Sigmoid colon (tissue), 7 donors: Measurements from ENCODE around the gene QSOX1. TPM values are rescaled to one million over a fixed set of nuclear protein-coding genes. Genes with fewer than 3 reads are reported as not detected.

Experiments
- DNase-seq: peaks from one replicate; pipeline ENCODE4 v3.0.0-alpha.2; 2019
- H3K27ac ChIP-seq, 4 donors: fragments of 200-600 bp; sonication (generic); one replicate each; pipeline ENCODE4 v1.5.1; 2016 to 2019; ENCODE audit warnings: mild to moderate bottlenecking in 1 of 4
- H3K27me3 ChIP-seq, 3 donors: fragments of 200-600 bp; sonication (generic); one replicate each; pipeline ENCODE4 v1.5.1; 2019; ENCODE audit warnings: mild to moderate bottlenecking in 1 of 3
- H3K36me3 ChIP-seq, 4 donors: fragments of 200-600 bp; sonication (generic); one replicate each; pipeline ENCODE4 v1.5.1; 2016 to 2019
- H3K4me1 ChIP-seq, 4 donors: fragments of 200-600 bp; sonication (generic); one replicate each; pipeline ENCODE4 v1.5.1; 2017 to 2019
- H3K4me3 ChIP-seq, 4 donors: fragments of 200-600 bp; sonication (generic); one replicate each; pipeline ENCODE4 v1.5.1; 2017 to 2019; ENCODE audit warnings: mild to moderate bottlenecking in 2 of 4, moderate library complexity in 1 of 4
- H3K9me3 ChIP-seq, 4 donors: fragments of 200-600 bp in 3 of 4; sonication (generic) in 3 of 4; one replicate each; pipeline versions ENCODE4 v1.5.1 to v1.6.1; 2013 to 2019
- EP300 ChIP-seq, 4 donors: sonication (generic); formaldehyde crosslinking; IDR thresholded peaks; one replicate each; pipeline ENCODE4 v1.6.1; 2017; ENCODE audit warnings: antibody characterized with exemption in 4 of 4
- POLR2A ChIP-seq, 2 donors: fragments of 450-650 bp; IDR thresholded peaks; one replicate each; pipeline ENCODE4 v1.6.1; 2016; ENCODE audit warnings: antibody characterized with exemption in 2 of 2, mild to moderate bottlenecking in 2 of 2, moderate library complexity in 2 of 2
- POLR2AphosphoS5 ChIP-seq, 4 donors: sonication (generic); formaldehyde crosslinking; IDR thresholded peaks; one replicate each; pipeline ENCODE4 v1.6.1; 2017; ENCODE audit warnings: antibody characterized with exemption in 4 of 4
- WGBS, 2 donors: extraction: QIAGEN DNeasy Blood & Tissue Kit; methylation state at CpG; one replicate each; pipeline ENCODE4 v1.1.7; 2013; 5-methylcytosine and 5-hydroxymethylcytosine counted together
- intact Hi-C: fragments of 100-400 bp; cut with DNase I; formaldehyde crosslinking; loops from one replicate; pipeline ENCODE4 v1.15.1; 2023
- polyA plus RNA-seq, 3 donors: library from polyadenylated mRNA; stranded (reverse); fragments of 200-250 nt; gene quantifications; one replicate each; pipeline ENCODE4 v1.2.3, GENCODE V29; 2013
- total RNA-seq, 4 donors: library from RNA; depleted of rRNA; stranded (reverse); fragments of >200 nt; gene quantifications; one replicate each; pipeline ENCODE4 v1.1.0, GENCODE V29; 2016
- TF ChIP-seq, protein P1 (sequence below), 4 experiments: fragments of 450-650 bp in 3 of 4; fragments of 200-600 bp in 1 of 4; IDR thresholded peaks; one replicate each; pipeline ENCODE4 v1.5.1; 2016 to 2019; ENCODE audit warnings: antibody characterized with exemption in 4 of 4, mild to moderate bottlenecking in 3 of 4, moderate library complexity in 2 of 4
- donor health status: healthy with polysubstance abuse.
- donor health status: Bipolar disorder and iron deficiency.
- donor health status: healthy.

The QSOX1 gene
- total and polyA plus RNA-seq, 7 donors, result 26.4 to 175 (median 71.9) TPM

DNA sequence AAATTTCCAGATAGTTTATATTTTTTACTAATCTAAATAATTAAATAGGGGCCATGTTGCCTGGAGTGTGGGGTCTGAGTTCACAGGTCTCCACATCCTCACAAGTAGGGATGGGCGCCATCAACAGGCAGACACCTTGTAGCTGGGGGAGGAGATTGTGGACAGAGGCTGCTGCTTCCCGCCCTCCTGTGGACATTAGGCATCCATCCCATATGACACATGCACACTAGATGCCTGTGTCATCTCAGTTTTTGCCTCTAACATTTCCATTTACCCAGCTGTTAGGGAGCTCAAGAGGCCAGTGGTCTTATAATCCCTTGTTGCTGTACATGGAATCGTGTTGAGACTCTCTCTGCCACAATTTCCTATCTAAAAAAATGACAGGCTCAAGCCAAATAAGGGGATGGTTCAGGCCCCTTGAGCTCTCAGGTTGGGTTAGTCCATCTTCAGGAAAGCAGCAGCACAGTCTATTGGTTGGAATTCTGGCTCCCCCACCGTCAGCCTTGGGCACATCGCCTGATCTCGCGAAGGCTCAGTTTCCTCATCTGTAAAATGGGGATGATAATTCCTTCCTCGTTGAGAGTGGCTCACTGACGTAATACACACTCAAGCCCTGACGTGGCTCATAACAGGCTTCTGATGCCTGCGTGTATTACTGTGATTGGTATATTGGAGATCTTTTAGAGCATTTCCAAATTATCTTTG lies 89.0 kb downstream of the QSOX1 start:
- TF ChIP-seq POLR2A (IDR thresholded peaks at IDR 0.05), result no peak
- TF ChIP-seq, protein P1, sequence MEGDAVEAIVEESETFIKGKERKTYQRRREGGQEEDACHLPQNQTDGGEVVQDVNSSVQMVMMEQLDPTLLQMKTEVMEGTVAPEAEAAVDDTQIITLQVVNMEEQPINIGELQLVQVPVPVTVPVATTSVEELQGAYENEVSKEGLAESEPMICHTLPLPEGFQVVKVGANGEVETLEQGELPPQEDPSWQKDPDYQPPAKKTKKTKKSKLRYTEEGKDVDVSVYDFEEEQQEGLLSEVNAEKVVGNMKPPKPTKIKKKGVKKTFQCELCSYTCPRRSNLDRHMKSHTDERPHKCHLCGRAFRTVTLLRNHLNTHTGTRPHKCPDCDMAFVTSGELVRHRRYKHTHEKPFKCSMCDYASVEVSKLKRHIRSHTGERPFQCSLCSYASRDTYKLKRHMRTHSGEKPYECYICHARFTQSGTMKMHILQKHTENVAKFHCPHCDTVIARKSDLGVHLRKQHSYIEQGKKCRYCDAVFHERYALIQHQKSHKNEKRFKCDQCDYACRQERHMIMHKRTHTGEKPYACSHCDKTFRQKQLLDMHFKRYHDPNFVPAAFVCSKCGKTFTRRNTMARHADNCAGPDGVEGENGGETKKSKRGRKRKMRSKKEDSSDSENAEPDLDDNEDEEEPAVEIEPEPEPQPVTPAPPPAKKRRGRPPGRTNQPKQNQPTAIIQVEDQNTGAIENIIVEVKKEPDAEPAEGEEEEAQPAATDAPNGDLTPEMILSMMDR (IDR thresholded peaks at IDR 0.05), result no peak
- TF ChIP-seq POLR2AphosphoS5 (IDR thresholded peaks at IDR 0.05), result no peak
- no peak for TF ChIP-seq EP300 (IDR thresholded peaks at IDR 0.05)
- Histone ChIP-seq H3K4me1 (no peaks in the 10 kb centered on the region), H3K36me3 (no peaks in the 10 kb centered on the region), H3K27me3 (peaks cover 24 to 56% (median 40%) of the 10 kb centered on the region in 3 donors), H3K27ac (no peak overlapping the region), H3K4me3 (no peak overlapping the region), H3K9me3 (no peaks in the 10 kb centered on the region)
- intact Hi-C loops, result no loop called here
- WGBS, 2 donors, result 91 to 92% methylated on average over 11 of the region's 11 CpGs
- DNase-seq, result peak; percentile 36

DNA sequence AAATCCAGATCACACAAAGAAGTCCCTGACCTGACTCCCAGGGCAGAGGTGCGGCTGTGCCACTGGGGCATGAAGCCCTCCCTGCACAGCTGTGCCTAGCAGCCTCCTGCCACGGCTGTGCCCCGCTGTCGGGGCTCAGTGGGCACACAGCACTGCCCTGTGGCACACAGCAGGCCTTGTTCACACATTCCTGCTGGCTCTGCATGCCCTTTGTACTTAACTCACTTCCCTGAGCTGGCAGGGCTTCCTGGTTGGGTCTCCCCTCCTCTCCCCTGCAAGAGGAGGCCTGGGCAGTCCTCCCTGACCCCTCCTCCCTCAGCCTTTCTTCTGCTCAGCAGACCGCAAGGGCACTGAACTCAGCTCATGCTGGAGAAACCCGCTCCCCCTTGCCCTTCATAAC lies 90.2 kb downstream of the QSOX1 start:
- TF ChIP-seq, protein P1 (IDR thresholded peaks at IDR 0.05), result no peak
- H3K36me3 ChIP-seq, result no peaks in the 10 kb centered on the region
- intact Hi-C loops, result no loop called here

DNA sequence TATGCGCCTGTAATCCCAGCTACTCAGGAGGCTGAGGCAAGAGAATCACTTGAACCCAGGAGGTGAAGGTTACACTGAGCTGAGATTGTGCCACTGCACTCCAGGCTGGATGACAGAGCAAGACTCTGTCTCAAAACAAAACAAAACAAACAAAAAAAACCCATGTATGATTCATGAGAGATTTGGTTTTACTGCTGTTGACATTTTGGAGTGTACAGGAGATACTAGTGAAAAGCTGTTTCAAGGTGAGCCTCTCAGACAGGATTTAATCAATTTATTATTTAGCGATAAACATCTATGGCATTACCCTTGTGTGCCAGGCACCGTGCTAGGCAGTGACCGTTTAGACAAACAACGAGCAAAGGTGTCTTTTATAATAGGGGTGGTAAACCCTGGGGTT lies 91.9 kb downstream of the QSOX1 start:
- TF ChIP-seq POLR2AphosphoS5 (IDR thresholded peaks at IDR 0.05) (no peak), EP300 (IDR thresholded peaks at IDR 0.05) (no peak), POLR2A (IDR thresholded peaks at IDR 0.05) (no peak)
- TF ChIP-seq, protein P1 (IDR thresholded peaks at IDR 0.05), result no peak
- intact Hi-C loops, result no loop called here
- Histone ChIP-seq H3K4me3 (no peak overlapping the region), H3K9me3 (no peaks in the 10 kb centered on the region), H3K27ac (no peak overlapping the region), H3K36me3 (no peaks in the 10 kb centered on the region), H3K4me1 (no peaks in the 10 kb centered on the region), H3K27me3 (peaks cover 0 to 37% (median 14%) of the 10 kb centered on the region in 3 donors)
- 50 to 81% methylated on average over 5 of the region's 5 CpGs for WGBS, 2 donors
- DNase-seq, result no peak

More for the DNA sequence above, 90.2 kb downstream of the QSOX1 start:
- Histone ChIP-seq H3K4me3 (no peak overlapping the region), H3K27me3 (peaks cover 12 to 45% (median 28%) of the 10 kb centered on the region in 3 donors), H3K9me3 (no peaks in the 10 kb centered on the region), H3K4me1 (no peaks in the 10 kb centered on the region), H3K27ac (no peak overlapping the region)
- peak; percentile 17 for DNase-seq
- WGBS, 2 donors, result 32 to 68% methylated on average over 6 of the region's 6 CpGs

DNA sequence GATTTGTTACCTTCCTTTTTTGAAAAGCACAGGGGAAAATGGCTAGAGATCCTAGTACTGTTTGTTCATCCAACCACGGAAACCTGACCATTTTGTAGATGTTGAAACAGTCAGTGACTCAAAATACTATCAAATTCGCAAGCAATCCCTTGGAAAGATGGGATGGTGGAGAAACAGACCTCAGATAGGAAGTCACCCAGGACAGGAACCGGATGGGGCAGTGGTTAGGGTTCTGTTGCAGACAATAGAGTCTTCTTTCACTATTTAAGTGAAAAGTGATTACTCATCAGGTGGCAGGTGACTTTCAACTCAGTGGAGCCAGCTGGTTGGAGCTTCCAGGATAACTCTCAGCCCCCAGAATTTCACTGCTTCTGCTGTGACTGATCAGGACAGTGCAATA lies 92.4 kb downstream of the QSOX1 start:
- H3K27ac ChIP-seq, result no peak overlapping the region
- no peak overlapping the region for H3K4me3 ChIP-seq
- DNase-seq, result peak; percentile 22
- peaks cover 0 to 34% (median 12%) of the 10 kb centered on the region in 3 donors for H3K27me3 ChIP-seq
- WGBS, 2 donors, result 82 to 84% methylated on average over 3 of the region's 3 CpGs
- no peaks in the 10 kb centered on the region for H3K4me1 ChIP-seq
- intact Hi-C loops, result no loop called here
- TF ChIP-seq EP300 (IDR thresholded peaks at IDR 0.05), result no peak
- TF ChIP-seq POLR2A (IDR thresholded peaks at IDR 0.05), result no peak
- TF ChIP-seq, protein P1 (IDR thresholded peaks at IDR 0.05), result no peak
- no peak for TF ChIP-seq POLR2AphosphoS5 (IDR thresholded peaks at IDR 0.05)
- H3K9me3 ChIP-seq, result no peaks in the 10 kb centered on the region
- no peaks in the 10 kb centered on the region for H3K36me3 ChIP-seq

GRCh38 chr1:180247580-180247979 lies 92.9 kb downstream of the QSOX1 start:
- Histone ChIP-seq H3K4me1 (no peaks in the 10 kb centered on the region), H3K27ac (no peak overlapping the region), H3K27me3 (peaks cover 0 to 34% (median 12%) of the 10 kb centered on the region in 3 donors), H3K9me3 (no peaks in the 10 kb centered on the region), H3K36me3 (no peaks in the 10 kb centered on the region), H3K4me3 (no peak overlapping the region)
- WGBS, 2 donors, result 88 to 93% methylated on average over 4 of the region's 4 CpGs
- DNase-seq, result peak; percentile 39
- TF ChIP-seq POLR2AphosphoS5 (IDR thresholded peaks at IDR 0.05) (no peak), POLR2A (IDR thresholded peaks at IDR 0.05) (no peak), EP300 (IDR thresholded peaks at IDR 0.05) (no peak)
- TF ChIP-seq, protein P1 (IDR thresholded peaks at IDR 0.05), result no peak
- intact Hi-C loops, result no loop called here
